Prostate gland (tissue), 2 donors: Measurements from ENCODE around the gene GABRB3. TPM values are rescaled to one million over a fixed set of nuclear protein-coding genes. Genes with fewer than 3 reads are reported as not detected.

ENCODE experiments used
- DNase-seq: peaks from one replicate; pipeline ENCODE4 v3.0.0-alpha.2; 2019; ENCODE audit warnings: low spot score
- H3K27ac ChIP-seq, 2 donors: fragments of 200-600 bp; sonication (generic); 2 replicates each; pipeline ENCODE4 v1.5.1; 2017 to 2019
- H3K27me3 ChIP-seq: fragments of 200-600 bp; sonication (generic); replicated peaks from 2 replicates; pipeline ENCODE4 v1.5.1; 2019; ENCODE audit not compliant: insufficient read depth
- H3K36me3 ChIP-seq, 2 donors: fragments of 200-600 bp; sonication (generic); 1 replicate in 1 of 2; 2 replicates in 1 of 2; pipeline versions ENCODE4 v1.5.1 to v1.8.1; 2017 to 2019
- H3K4me1 ChIP-seq: fragments of 200-600 bp; sonication (generic); replicated peaks from 2 replicates; pipeline ENCODE4 v1.5.1; 2019
- H3K4me3 ChIP-seq, 2 donors: fragments of 200-600 bp; sonication (generic); 2 replicates each; pipeline ENCODE4 v1.5.1; 2017 to 2019
- H3K9me3 ChIP-seq: fragments of 200-600 bp; sonication (generic); 2 replicates; pipeline ENCODE4 v1.5.1; 2017
- CTCF ChIP-seq, 4 experiments: fragments of 200-600 bp in 2 of 4; fragments of 450-650 bp in 2 of 4; sonication (generic) in 2 of 4; IDR thresholded peaks; 1 replicate in 3 of 4; 2 replicates in 1 of 4; pipeline ENCODE4 v1.5.1; 2016 to 2019; ENCODE audit warnings: antibody characterized with exemption in 4 of 4, mild to moderate bottlenecking in 2 of 4, moderate library complexity in 2 of 4
- POLR2A ChIP-seq: fragments of 450-650 bp; IDR thresholded peaks from one replicate; pipeline ENCODE4 v1.6.1; 2016; ENCODE audit warnings: antibody characterized with exemption, mild to moderate bottlenecking
- POLR2AphosphoS5 ChIP-seq: sonication (generic); formaldehyde crosslinking; IDR thresholded peaks from one replicate; pipeline ENCODE4 v1.6.1; 2017; ENCODE audit warnings: antibody characterized with exemption
- WGBS: methylation state at CpG from one replicate; pipeline ENCODE4 v1.1.5; 2018; 5-methylcytosine and 5-hydroxymethylcytosine counted together
- intact Hi-C: fragments of 100-400 bp; cut with DNase I; formaldehyde crosslinking; loops from one replicate; pipeline ENCODE4 v1.14.2; 2022
- total RNA-seq, 2 donors: library from RNA; depleted of rRNA; stranded (reverse); fragments of >200 nt; gene quantifications; one replicate each; pipeline ENCODE4 v1.1.0, GENCODE V29; 2016

Gene GABRB3
- total RNA-seq, 2 donors from 2014 or later, result 10.3 to 12.4 TPM

GRCh38 chr15:26711445-26711844 lies 61.4 kb downstream of the GABRB3 start:
- no peak overlapping the region for H3K4me3 ChIP-seq
- WGBS, result 55% methylated on average over 10 of the region's 10 CpGs
- H3K9me3 ChIP-seq, result no peaks in the 10 kb centered on the region
- H3K27me3 ChIP-seq, result no peaks in the 10 kb centered on the region
- no peak for TF ChIP-seq CTCF (IDR thresholded peaks at IDR 0.05)
- TF ChIP-seq POLR2AphosphoS5, result no peak
- TF ChIP-seq POLR2A, result no peak
- H3K27ac ChIP-seq, result no peak overlapping the region
- DNase-seq, result no peak
- no peaks in the 10 kb centered on the region for H3K36me3 ChIP-seq
- intact Hi-C loops, result no loop called here
- H3K4me1 ChIP-seq, result no peaks in the 10 kb centered on the region

- Histone ChIP-seq H3K27ac (no peak overlapping the region), H3K9me3 (no peaks in the 10 kb centered on the region), H3K36me3 (no peaks in the 10 kb centered on the region), H3K4me1 (no peaks in the 10 kb centered on the region), H3K27me3 (no peaks in the 10 kb centered on the region), H3K4me3 (no peak overlapping the region)
- no peak for TF ChIP-seq CTCF (IDR thresholded peaks at IDR 0.05)
- TF ChIP-seq POLR2A, result no peak
- no peak for TF ChIP-seq POLR2AphosphoS5
- no peak for DNase-seq
- intact Hi-C loops, result no loop called here
- 70% methylated on average over 1 of the region's 1 CpG for WGBS
Observed at GRCh38 chr15:26702381-26702780, 70.5 kb downstream of the GABRB3 start.

- Histone ChIP-seq H3K4me3 (no peak overlapping the region), H3K4me1 (no peaks in the 10 kb centered on the region), H3K27me3 (no peaks in the 10 kb centered on the region), H3K9me3 (no peaks in the 10 kb centered on the region), H3K36me3 (no peaks in the 10 kb centered on the region), H3K27ac (no peak overlapping the region)
- TF ChIP-seq CTCF (IDR thresholded peaks at IDR 0.05), result no peak
- no peak for TF ChIP-seq POLR2A
- no peak for TF ChIP-seq POLR2AphosphoS5
- no peak for DNase-seq
- intact Hi-C loops, result no loop called here
- 47% methylated on average over 5 of the region's 5 CpGs for WGBS
Observed at GRCh38 chr15:26698555-26698954, 74.3 kb downstream of the GABRB3 start.

- Histone ChIP-seq H3K36me3 (no peaks in the 10 kb centered on the region), H3K9me3 (no peaks in the 10 kb centered on the region), H3K4me1 (no peaks in the 10 kb centered on the region), H3K27me3 (no peaks in the 10 kb centered on the region), H3K27ac (no peak overlapping the region), H3K4me3 (no peak overlapping the region)
- TF ChIP-seq CTCF (IDR thresholded peaks at IDR 0.05), result no peak
- TF ChIP-seq POLR2A, result no peak
- TF ChIP-seq POLR2AphosphoS5, result no peak
- no peak for DNase-seq
- intact Hi-C loops, result no loop called here
- 70% methylated on average over 6 of the region's 6 CpGs for WGBS
Observed at GRCh38 chr15:26697913-26698312, 75.0 kb downstream of the GABRB3 start.

DNA sequence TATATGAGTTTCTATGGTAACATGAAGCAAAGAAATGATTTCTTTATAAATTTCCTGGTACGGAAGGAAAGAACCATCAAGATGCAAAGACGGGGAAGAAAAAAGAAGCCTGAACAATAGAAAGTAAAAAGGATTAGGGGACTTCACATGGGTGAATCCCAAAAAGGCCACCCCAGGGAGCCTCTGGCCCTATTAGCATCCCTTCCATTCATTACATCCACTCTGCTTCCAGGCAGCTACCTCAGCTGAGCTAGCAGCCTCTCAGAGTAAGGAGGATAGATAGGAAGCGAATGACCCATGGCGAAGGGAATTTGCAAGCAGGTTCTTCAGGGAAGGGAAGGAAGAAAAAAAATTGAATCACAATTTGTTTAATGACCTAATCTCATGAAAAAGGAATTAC lies 81.6 kb downstream of the GABRB3 start:
- intact Hi-C loops, result no loop called here
- no peaks in the 10 kb centered on the region for H3K27me3 ChIP-seq
- H3K9me3 ChIP-seq, result no peaks in the 10 kb centered on the region
- DNase-seq, result no peak
- no peak overlapping the region for H3K4me3 ChIP-seq
- WGBS, result 70% methylated on average over 4 of the region's 4 CpGs
- no peak for TF ChIP-seq POLR2A
- TF ChIP-seq CTCF (IDR thresholded peaks at IDR 0.05), result no peak
- TF ChIP-seq POLR2AphosphoS5, result no peak
- H3K4me1 ChIP-seq, result no peaks in the 10 kb centered on the region
- no peaks in the 10 kb centered on the region for H3K36me3 ChIP-seq
- H3K27ac ChIP-seq, result no peak overlapping the region
